Mucosa of rectum (tissue), 2 donors: ENCODE results near the gene HMGB3.

ENCODE experiments used
- H3K27ac ChIP-seq, 2 donors: one replicate each; pipeline ENCODE4 v1.7.0; 2013; ENCODE audit warnings: inconsistent platforms in 2 of 2, low read depth in 2 of 2, low read length in 2 of 2
- H3K27me3 ChIP-seq, 2 donors: one replicate each; pipeline ENCODE4 v1.7.0; 2013; ENCODE audit warnings: low read length in 2 of 2; ENCODE audit not compliant: control insufficient read depth in 2 of 2, insufficient read depth in 2 of 2
- H3K36me3 ChIP-seq, 2 donors: one replicate each; pipeline ENCODE4 v1.7.0; 2013; ENCODE audit warnings: low read length in 2 of 2; ENCODE audit not compliant: control insufficient read depth in 2 of 2, insufficient read depth in 2 of 2
- H3K4me1 ChIP-seq, 2 donors: one replicate each; pipeline ENCODE4 v1.7.0; 2013; ENCODE audit warnings: low read length in 2 of 2, mild to moderate bottlenecking in 1 of 2; ENCODE audit not compliant: control insufficient read depth in 2 of 2, insufficient read depth in 2 of 2
- H3K4me3 ChIP-seq, 2 donors: one replicate each; pipeline ENCODE4 v1.7.0; 2013; ENCODE audit warnings: low read length in 2 of 2
- H3K9ac ChIP-seq, 2 donors: one replicate each; pipeline ENCODE4 v1.7.0; 2013; ENCODE audit warnings: low read length in 2 of 2, low read depth in 1 of 2, mild to moderate bottlenecking in 1 of 2
- H3K9me3 ChIP-seq, 2 donors: one replicate each; pipeline ENCODE4 v1.7.0; 2013; ENCODE audit warnings: low read length in 2 of 2; ENCODE audit not compliant: control insufficient read depth in 2 of 2
- donor health status: healthy.
- donor health status: Normal muscosa, but diverticular disease.

HMGB3 gene

GRCh38 chrX:150990910-150991309 lies 7.8 kb downstream of the HMGB3 start:
- H3K36me3 ChIP-seq = no peaks in the 10 kb centered on the region

GRCh38 chrX:151000861-151001331 lies 17.8 kb downstream of the HMGB3 start:
- Histone ChIP-seq H3K4me1 (no peaks in the 10 kb centered on the region), H3K36me3 (no peaks in the 10 kb centered on the region), H3K9ac (no peak overlapping the region), H3K9me3 (no peaks in the 10 kb centered on the region), H3K4me3 (no peak overlapping the region), H3K27ac (no peak overlapping the region), H3K27me3 (peaks cover 0 to 2% of the 10 kb centered on the region in 2 donors)

More at GRCh38 chrX:150990910-150991309, 7.8 kb downstream of the HMGB3 start:
- no peak overlapping the region for H3K4me3 ChIP-seq
- H3K27me3 ChIP-seq = peaks cover 0 to 4% of the 10 kb centered on the region in 2 donors
- H3K4me1 ChIP-seq = no peaks in the 10 kb centered on the region
- H3K9ac ChIP-seq = no peak overlapping the region
- H3K27ac ChIP-seq = no peak overlapping the region
- no peaks in the 10 kb centered on the region for H3K9me3 ChIP-seq

GRCh38 chrX:151004085-151004484 lies 20.9 kb downstream of the HMGB3 start:
- H3K4me1 ChIP-seq = no peaks in the 10 kb centered on the region
- H3K4me3 ChIP-seq = no peak overlapping the region
- peaks cover 0 to 2% of the 10 kb centered on the region in 2 donors for H3K27me3 ChIP-seq
- no peak overlapping the region for H3K9ac ChIP-seq
- no peak overlapping the region for H3K27ac ChIP-seq
- H3K36me3 ChIP-seq = no peaks in the 10 kb centered on the region
- no peaks in the 10 kb centered on the region for H3K9me3 ChIP-seq

GRCh38 chrX:151006410-151007109 lies 23.4 kb downstream of the HMGB3 start:
- Histone ChIP-seq H3K27ac (no peak overlapping the region), H3K9me3 (no peaks in the 10 kb centered on the region), H3K4me3 (no peak overlapping the region), H3K4me1 (no peaks in the 10 kb centered on the region), H3K9ac (no peak overlapping the region), H3K27me3 (peaks cover 0 to 2% of the 10 kb centered on the region in 2 donors), H3K36me3 (no peaks in the 10 kb centered on the region)

GRCh38 chrX:151009582-151009981 lies 26.4 kb downstream of the HMGB3 start:
- Histone ChIP-seq H3K4me1 (no peaks in the 10 kb centered on the region), H3K9ac (no peak overlapping the region), H3K36me3 (no peaks in the 10 kb centered on the region), H3K4me3 (no peak overlapping the region), H3K27me3 (no peaks in the 10 kb centered on the region), H3K27ac (no peak overlapping the region), H3K9me3 (no peaks in the 10 kb centered on the region)

- H3K27me3 ChIP-seq = no peaks in the 10 kb centered on the region
- no peak overlapping the region for H3K9ac ChIP-seq
- no peaks in the 10 kb centered on the region for H3K4me1 ChIP-seq
- H3K36me3 ChIP-seq = no peaks in the 10 kb centered on the region
- no peak overlapping the region for H3K4me3 ChIP-seq
- H3K9me3 ChIP-seq = no peaks in the 10 kb centered on the region
- no peak overlapping the region for H3K27ac ChIP-seq
Measured at GRCh38 chrX:151013164-151013743, 30.1 kb downstream of the HMGB3 start.

GRCh38 chrX:151015684-151016083 lies 32.5 kb downstream of the HMGB3 start:
- no peaks in the 10 kb centered on the region for H3K27me3 ChIP-seq
- H3K9me3 ChIP-seq = no peaks in the 10 kb centered on the region
- H3K27ac ChIP-seq = no peak overlapping the region
- H3K36me3 ChIP-seq = no peaks in the 10 kb centered on the region
- H3K4me3 ChIP-seq = no peak overlapping the region
- no peak overlapping the region for H3K9ac ChIP-seq
- H3K4me1 ChIP-seq = no peaks in the 10 kb centered on the region

GRCh38 chrX:151019856-151020255 lies 36.7 kb downstream of the HMGB3 start:
- no peaks in the 10 kb centered on the region for H3K36me3 ChIP-seq
- H3K27ac ChIP-seq = no peak overlapping the region
- H3K9ac ChIP-seq = no peak overlapping the region
- H3K9me3 ChIP-seq = no peaks in the 10 kb centered on the region
- H3K27me3 ChIP-seq = no peaks in the 10 kb centered on the region
- H3K4me1 ChIP-seq = no peaks in the 10 kb centered on the region
- H3K4me3 ChIP-seq = no peak overlapping the region

GRCh38 chrX:151030845-151031244 lies 47.7 kb downstream of the HMGB3 start:
- H3K27me3 ChIP-seq = no peaks in the 10 kb centered on the region
- no peak overlapping the region for H3K4me3 ChIP-seq
- no peaks in the 10 kb centered on the region for H3K9me3 ChIP-seq
- no peaks in the 10 kb centered on the region for H3K4me1 ChIP-seq
- H3K9ac ChIP-seq = no peak overlapping the region
- H3K27ac ChIP-seq = no peak overlapping the region
- H3K36me3 ChIP-seq = no peaks in the 10 kb centered on the region

- no peak overlapping the region for H3K9ac ChIP-seq
Measured at GRCh38 chrX:151031391-151031975, 48.3 kb downstream of the HMGB3 start.

More at GRCh38 chrX:151031391-151031975, 48.3 kb downstream of the HMGB3 start:
- Histone ChIP-seq H3K4me1 (no peaks in the 10 kb centered on the region), H3K36me3 (no peaks in the 10 kb centered on the region), H3K27me3 (no peaks in the 10 kb centered on the region), H3K27ac (no peak overlapping the region), H3K9me3 (no peaks in the 10 kb centered on the region), H3K4me3 (no peak overlapping the region)
